ENCODE measurements around the gene YTHDF1. TPM values are rescaled to one million over a fixed set of nuclear protein-coding genes. Genes with fewer than 3 reads are reported as not detected.
"Not testable (repeated sequence)": the region's sequence is repeated elsewhere in the genome, so short reads cannot be mapped to it uniquely, and the experiment has no call there.

Gene YTHDF1
- total RNA-seq, 1 donor from 2014 or later: 13.0 TPM

DNA sequence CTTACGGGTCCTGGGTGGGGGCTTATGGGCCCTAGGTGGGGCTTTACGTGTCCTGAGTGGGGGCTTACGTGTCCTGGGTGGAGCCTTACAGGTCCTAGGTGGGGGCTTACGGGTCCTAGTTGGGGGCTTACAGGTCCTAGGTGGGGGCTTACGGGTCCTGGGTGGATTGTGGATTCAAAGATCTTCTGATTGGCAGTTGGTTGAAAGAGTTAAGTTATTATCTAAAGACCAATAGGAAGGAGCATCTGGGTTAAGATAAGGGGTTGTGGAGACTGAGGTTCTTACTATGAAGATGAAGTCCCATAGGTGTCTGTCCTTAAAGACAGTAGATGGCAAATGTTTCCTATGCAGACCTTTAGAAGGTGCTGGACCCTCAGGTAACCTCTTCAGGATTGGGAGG, 11.3 kb upstream of the YTHDF1 start:
- no peak for DNase-seq (ENCODE audit: low spot score)

DNA sequence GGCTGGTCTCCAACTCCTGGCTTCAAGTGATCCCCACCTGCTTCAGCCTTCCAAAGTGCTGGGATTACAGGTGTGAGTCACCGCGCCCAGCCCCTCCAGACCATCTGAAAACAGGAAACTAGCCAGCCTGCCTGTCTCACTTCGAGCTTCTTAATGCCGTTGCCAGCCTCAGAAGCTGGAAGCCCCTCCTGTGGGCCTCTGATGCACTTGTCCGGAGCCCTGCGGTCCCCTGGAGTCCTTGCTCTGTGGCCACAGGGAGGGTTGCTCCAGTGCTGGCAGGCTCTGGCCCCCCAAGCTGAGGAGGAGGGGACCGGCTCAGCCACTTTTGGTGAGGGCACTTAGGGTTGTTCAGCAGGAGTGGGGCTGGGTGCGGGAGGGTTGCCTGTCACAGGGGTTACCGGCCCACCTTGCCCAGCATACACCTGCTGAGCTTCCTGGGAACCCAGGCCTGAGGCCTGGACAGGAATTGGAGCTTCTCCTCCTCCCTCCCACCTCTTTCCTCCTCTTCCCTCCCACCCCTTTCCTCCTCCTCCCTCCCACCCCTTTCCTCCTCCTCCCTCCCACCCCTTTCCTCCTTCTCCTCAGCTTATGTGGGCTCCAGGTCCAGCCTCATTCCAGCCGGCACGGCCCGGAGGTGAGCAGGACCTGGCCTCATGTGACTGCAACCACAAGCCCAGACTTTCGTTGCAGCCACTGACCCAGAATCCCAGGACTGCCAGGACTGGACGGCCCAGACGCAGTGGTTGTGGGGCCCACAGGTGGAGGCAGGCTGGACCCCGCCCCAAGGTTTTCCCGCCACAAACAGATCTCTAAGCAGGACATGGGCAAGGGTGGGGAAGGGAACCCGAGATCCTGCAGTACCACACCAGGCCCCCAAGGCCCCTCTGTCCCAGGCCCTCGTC, 10.4 kb upstream of the YTHDF1 start:
- DNase-seq (ENCODE audit: low spot score): no peak

DNA sequence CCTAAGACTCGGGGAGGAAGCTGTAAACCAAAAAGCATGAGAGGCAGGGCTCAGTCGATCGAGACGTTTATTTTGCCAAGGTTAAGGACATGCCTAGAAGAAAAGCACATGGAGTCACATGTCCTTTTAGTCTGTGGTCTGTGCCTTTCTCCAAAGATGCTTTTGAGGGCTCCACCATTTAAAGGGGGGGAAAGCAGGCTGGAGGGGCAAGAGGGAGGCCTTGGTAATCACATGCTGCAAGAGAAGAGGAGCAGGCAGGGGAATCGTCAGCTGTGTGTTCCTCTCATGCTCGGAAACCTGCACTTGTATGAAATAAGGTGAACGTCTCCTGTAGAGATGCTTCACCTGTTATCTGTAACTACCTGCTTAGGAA, 9.1 kb upstream of the YTHDF1 start:
- no peak for DNase-seq (ENCODE audit: low spot score)

DNA sequence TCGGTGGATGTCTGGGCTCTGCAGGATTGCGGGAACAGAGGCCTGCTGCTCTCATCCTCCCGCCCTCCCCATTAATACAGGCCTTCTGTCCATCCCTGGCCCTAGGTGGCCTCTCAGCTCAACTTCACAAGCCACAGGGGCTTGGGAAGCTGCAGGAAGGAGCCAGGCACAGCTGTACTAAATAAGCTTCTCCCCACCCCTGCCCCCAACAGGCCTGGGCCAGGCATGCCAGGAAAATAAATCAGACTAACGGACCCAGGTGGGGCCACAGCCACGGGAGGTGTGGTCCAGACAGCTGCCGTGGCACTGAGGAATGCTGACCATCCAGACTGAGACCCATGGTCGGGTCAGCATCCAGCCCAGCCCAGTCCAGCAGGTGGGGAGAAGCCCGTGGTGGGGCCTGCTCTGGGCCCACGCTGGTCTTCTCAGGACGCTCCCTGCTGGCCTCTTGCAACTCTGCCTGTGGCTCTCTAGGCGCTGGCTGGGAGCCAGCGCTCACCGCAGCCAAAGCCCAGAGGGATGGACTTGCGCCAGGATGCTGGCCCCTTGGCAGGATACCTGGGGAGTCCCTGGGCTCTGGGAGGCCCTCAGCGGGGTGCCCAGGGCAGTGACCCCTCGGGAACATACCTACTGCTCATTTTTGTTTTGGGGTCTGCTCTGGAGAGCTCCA, 8.6 kb upstream of the YTHDF1 start:
- no peak for DNase-seq (ENCODE audit: low spot score)

DNA sequence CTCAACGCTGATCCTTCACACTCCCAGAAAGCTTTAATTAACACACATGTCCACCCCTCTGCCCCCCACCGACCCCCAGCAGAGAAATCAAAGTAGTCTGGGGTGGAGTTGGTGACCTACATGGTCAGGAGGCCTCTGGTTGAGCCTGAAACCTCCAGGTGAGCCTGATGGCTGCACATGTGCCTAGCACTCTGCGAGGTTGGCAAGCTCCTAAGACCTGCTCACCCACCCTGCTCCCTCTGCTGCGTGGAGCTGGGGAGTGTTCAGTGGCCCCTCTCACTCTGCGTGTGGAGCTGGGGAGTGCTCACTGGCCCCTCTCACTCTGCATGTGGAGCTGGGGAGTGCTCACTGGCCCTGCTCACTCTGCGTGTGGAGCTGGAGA, 7.9 kb upstream of the YTHDF1 start:
- no peak for DNase-seq (ENCODE audit: low spot score)

DNA sequence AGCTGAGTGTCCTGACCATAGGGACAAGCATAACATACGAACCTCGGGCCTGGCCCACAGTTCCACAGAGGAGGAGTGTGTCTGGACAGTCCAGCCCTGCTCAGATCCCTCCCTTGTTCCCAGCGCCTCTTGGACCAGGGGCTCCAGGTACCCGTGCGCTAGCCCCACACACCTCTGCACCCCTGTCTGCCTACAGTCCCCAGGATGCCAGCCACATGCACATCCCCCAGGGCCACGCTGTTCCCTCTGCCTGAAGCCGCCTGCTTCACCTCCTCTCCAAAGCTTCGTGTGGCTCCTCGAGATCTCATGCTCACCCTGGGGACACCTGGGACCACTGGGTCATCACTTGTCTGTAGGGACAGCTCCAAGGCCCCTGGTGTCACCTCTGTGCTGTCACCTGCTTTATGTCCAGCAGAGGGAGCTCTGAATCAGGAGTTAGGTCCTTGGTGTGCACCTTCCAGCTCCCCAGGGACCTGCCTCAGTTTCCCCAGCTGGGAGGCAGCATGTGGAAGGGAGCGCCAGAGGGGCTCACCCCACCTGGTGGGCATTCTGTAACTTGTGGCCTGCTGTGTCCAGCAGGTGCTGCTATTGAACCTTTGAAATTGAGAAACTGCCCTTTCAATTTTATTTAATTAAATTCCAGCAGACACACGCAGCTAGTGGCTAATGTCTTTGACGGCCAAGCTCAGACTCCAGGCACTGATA, 7.3 kb upstream of the YTHDF1 start:
- DNase-seq (ENCODE audit: low spot score): peak; percentile 35

DNA sequence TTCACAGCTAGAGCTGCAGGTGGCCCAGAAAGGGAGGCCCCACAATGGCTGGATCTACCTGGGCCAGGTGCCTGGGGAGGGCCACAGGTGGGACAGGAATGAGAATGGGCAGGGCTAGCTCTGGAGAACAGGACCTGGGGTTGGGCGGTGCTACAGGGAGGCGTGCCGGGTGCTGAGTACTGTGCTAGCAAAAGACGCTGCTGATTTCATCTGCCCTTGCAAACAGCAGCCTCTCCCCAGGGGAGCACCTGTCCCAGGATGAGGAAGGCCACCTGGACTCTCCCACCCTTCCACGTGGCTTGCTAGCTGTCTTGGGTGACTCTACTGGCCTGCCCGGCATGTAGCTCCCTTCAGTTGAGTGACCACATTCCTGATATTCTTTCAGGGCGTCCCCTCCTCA, 6.6 kb upstream of the YTHDF1 start:
- DNase-seq (ENCODE audit: low spot score): no peak

DNA sequence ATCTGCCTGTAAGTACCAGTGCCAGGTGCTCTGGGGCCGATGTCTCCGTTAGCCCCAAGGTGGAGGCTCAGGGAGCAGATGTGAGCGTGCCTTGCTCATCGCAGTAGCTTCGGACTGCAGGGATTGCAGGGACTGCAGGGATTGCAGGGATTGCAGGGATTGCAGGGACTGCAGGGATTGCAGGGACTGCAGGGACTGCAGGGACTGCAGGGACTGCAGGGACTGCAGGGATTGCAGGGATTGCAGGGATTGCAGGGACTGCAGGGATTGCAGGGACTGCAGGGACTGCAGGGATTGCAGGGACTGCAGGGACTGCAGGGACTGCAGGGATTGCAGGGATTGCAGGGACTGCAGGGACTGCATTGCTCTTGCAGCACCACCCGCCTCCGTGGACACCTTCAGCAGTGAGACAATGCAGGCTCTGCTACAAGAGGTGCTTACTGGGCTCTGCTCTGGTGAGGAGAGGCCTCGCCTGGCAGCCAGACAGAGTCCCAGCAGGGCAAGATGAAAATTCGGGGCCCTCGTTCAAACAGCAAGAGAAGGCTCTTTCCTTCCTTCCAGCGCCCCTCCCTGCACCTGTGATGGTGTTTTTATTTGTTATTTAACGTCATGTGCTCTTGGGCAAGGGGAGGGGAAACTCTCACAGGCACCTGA, 5.6 kb upstream of the YTHDF1 start:
- not testable (repeated sequence) for DNase-seq (ENCODE audit: low spot score)

DNA sequence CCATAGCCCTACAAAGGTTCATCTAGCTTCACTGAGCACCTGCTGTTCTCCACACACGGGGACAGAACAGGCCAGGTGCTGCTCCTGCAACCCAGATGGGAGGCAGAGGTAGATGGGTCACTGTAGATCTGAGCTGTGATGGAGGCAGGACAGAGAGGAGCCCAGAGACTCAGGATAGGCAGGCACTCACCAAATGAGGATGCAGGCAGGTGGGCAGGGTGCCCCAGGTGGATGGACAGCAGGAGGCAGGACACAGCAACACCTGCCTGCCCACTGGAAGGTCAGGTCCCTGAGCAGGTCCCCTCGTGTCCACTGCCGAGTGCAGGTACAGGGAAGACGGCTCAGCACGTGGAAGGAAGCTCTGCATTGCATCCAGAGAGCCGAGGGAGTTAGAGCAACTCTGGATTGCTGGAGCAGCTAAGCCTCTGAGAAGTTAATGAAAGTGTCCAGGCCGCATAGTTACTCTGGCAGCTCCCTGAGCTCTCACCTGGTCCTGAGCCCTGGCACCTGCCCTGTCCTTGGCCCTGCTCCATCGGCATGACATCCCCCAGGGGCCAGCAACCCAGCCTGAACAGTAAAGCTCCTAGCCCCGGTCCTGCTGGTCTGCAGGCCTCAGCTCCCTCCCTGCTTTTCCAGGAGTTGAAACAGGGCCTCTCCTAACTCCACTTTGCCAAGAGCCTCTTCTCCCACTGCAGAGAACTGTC, 4.9 kb upstream of the YTHDF1 start:
- no peak for DNase-seq (ENCODE audit: low spot score)

DNA sequence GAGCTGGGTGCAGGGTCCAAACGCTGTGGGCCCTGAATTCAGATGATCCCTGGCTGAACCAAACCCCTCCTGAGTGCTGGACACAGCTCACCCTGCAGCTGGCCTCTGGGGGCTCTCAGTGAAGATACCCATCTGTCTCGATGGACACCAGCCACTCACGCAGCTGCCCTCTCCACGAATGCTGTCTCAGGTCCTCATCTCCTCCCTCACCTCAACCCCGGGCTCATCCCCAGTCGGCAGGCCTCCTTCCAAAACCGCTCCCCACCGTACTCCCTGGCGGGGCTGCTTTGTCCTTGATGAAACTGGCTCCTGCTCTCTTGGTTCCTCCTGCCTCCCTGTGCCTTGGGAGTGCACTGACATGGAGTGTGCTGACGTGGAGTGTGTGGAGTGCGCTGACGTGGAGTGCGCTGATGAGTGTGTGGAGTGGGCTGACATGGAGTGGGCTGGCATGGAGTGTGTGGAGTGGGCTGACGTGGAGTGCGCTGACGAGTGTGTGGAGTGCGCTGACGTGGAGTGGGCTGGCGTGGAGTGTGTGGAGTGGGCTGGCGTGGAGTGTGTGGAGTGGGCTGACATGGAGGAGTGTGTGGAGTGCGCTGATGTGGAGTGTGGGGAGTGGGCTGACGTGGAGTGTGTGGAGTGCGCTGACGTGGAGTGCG, 4.1 kb upstream of the YTHDF1 start:
- DNase-seq (ENCODE audit: low spot score): no peak

DNA sequence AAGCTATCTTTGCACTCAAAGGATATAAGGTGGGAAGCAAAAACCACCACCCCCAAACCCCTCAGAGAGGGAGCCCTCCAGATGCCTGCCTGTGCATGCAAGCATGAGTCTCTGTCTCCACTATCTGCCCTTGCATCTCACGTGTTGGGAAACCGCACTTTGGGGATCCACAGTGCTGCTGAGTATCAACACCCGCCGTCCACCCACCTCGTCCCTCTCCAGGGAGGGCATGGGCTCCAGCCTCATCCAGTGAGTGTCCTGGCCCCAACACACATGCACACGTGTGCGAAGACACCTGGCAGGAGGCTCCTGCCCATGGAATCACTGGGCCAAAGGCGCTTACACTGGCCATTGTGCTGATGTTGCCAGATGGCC, 3.5 kb upstream of the YTHDF1 start:
- no peak for DNase-seq (ENCODE audit: low spot score)

DNA sequence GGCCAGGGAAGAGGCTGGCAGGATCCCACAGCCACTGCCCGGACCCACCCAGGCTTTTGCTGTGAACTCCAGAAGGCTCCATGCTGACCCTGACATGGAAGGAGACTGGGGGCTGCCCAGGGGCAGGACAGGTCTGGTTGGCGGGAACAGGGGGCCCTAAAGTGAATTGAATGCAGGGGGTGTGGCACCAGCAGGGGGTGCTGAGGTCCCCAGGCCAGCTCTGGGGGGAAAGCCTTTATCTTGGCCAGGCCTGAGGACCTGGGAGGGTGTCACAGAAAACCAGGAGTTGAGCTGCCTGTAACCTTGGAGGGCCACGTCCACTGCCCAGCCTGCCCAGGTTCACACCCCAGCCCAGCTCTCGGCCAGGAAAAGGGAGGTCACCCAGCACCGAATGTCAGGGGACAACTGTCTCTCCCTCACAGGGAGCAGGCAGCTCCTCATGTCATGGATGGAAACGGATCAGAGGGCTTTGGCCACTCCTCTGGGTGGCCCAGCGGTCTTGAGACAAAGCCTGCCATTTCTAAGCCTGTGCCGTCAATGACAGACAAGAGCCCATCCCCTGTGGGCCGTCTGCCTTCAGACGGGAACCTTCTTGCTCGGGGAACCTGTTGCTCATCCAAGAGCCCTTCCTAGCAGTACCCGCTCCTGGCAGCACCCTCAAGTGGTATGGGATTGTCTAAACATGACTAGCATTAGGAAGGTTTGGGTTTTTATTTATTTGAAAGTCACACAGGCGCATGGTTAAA, 2.9 kb upstream of the YTHDF1 start:
- DNase-seq (ENCODE audit: low spot score): no peak

DNA sequence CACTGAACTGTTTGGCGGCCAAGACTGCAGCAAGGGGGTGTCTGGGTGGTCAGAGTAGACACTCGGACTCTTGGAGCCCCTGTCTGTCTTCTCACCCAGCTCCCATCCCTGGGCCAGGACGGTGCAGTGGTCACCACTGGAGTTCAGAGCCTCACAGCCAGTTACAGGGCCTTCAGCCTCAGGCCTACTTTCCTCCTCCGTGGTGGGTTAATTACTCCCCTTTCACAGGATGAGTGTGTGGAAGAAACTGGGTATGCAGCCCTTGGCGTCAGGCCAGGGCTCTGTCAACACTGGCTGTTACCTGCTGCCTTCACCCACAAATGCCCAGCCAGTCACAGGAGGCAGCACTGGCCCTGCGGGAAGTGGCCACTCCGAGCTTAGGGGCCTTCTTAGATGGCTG, 1.8 kb upstream of the YTHDF1 start:
- no peak for DNase-seq (ENCODE audit: low spot score)

DNA sequence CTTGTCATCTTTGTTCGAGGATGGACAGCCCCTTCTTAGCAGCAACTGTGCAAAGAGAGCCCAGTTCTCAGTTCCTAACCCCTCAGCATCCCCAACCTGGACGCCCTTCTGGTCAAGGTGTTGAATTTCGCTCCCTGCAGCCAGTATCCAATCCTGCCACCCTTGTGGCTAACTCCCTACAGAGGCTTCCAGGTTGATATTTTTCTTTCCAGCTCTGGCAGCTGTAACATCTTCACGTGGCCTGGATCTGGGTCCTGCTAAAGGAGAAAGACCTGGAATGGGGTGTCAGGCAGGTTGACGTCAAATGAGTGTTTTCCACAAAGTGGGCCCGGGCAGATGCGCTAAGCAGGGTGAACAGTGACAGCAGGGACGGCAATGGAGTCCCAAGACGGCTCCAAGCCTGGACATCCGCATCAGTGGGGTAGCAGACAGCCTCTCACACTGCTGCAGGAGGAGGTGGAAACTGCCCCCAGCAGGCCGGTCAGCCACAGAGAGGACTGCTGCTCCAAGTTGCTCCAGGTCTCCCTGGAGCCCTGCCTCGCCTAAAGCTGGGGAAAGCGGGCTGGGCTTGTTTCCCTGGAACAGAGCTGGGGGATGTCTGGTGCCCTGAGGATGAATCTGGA, 1.0 kb upstream of the YTHDF1 start:
- no peak for DNase-seq (ENCODE audit: low spot score)

DNA sequence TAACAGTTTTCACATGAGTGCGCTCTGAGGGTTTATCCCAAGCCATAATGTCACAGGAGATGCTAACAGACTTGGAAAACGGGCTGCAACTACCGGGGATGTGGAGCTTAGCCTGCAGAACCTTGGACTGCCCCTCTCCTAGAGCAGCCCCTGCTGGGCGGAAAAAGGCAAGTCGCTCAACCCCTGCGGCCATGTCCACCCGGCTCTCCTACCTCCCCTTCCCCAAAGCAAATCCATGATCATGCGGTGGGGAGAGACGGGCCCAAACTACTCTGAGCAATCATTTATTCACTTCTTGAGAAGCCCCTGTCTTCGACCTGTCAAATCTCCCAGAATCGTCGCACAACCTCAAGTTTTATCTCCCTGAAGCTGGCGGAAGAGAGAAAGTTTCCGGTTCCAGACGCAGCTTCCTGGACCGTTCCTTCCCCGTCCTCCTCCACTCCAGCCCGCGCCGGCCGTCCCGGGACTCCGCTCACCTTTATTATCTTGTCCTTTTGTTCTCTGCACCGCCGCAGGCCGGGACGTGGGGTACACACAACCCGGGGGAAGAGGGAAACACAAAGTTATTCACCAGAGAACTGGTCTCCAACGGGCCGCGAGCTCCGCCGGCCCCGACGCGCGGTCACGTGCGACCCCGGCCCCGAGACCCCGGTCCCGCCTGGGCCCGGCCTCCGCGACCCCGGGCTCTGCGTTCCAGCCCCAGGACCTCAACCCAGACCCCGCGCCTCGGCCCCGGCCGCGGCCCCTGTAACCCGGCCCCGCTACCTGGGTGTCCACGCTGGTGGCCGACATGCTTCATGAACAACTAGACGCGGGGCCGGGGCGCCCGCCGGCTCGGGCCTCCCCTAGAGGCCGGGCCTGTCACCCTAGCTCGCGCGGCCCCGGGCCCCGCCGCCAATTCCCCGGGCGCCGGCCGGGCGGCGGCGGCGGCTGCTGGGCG, 560 bp downstream of the YTHDF1 start:
- no peak for DNase-seq (ENCODE audit: low spot score)

DNA sequence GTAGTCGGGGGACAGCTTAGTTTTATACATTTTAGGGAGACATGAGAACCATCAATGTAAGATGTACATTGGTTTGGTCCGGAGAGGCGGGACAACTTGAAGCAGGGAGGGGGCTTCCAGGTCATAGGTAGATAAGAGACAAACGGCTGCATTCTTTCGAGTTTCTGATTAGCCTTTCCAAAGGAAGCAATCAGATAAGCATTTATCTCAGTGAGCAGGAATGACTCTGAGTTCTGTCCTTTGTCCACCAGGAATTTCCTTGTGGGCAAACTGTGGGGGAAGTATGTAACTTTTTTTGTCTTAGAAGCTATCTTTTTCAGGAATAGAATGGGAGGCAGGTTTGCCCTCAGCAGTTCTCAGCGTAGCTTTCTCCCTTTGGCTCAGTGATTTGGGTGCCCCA, 1.4 kb downstream of the YTHDF1 start:
- DNase-seq (ENCODE audit: low spot score): no peak

DNA sequence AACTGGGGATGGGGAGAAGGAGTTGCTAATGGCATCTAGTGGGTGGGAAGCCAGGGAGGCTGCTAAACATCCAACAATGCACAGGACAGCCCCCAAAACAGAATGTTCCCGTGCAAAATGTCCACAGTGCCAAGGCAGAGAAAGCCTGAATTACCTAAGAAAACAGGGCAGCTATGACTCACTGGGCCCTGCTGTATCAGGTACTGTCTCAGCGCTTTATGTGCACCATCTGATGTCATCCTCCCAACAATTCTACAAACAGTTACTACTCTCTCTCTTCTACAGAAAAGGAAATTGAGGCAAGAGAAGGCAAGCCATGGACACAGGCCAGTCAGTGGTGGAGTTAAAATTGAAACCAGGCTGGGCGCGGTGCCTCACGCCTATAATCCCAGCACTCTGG, 3.1 kb downstream of the YTHDF1 start:
- no peak for DNase-seq (ENCODE audit: low spot score)

DNA sequence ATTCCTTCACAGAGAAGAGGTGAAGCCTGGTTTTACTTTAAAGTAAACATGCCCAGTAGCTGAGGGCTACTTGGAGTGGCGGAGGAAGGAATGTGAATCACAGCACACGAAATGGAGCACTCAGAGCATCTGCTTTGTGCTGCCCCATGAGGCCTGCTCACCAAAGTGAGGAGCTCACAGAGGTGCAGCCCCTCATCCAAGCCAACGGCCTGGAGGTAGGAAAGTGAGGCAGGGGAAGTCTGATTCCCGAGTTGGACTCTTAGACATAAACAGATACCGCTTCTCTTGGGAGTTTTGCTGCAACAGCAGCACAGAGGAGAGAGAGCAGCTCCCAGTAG, 3.6 kb downstream of the YTHDF1 start:
- no peak for DNase-seq (ENCODE audit: low spot score)
